Mammary epithelial cell (primary cell): ENCODE results near the gene TAAR6.

ENCODE experiments used
- EZH2 ChIP-seq: IDR thresholded peaks from 2 replicates; pipeline ENCODE4 v1.6.1; 2012; ENCODE audit warnings: low read length, inconsistent platforms, borderline replicate concordance
- TF ChIP-seq, protein P1 (sequence below), 2 donors: IDR thresholded peaks in 1 of 2; conservative IDR thresholded peaks in 1 of 2; 2 replicates each; pipeline ENCODE4 v1.5.1; 2011 to 2012; ENCODE audit warnings: inconsistent platforms in 2 of 2, low read length in 2 of 2, mild to moderate bottlenecking in 2 of 2, control low read depth in 1 of 2, low read depth in 1 of 2; ENCODE audit not compliant: insufficient read depth in 1 of 2; ENCODE audit errors: extremely low read depth in 1 of 2

DNA sequence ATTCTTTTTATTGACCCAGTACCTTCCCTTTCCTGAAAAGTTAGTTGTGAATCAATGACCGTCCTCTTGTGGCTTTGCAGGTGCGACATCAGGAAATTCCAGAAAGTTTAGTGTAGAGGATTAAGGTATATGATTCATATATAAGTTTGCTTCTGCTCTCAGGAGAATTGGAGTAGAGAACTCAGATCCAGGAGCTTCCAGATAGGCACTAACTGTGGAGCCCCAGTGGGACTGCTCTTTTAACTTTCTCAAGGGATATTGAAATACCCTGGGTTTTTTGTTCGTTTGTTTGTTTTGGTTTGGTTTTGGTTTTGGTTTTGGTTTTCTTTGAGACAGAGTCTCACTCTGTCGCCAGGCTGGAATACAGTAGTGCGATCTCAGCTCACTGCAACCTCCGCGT is 44.4 kb downstream of the TAAR6 start:
- TF ChIP-seq, protein P1, sequence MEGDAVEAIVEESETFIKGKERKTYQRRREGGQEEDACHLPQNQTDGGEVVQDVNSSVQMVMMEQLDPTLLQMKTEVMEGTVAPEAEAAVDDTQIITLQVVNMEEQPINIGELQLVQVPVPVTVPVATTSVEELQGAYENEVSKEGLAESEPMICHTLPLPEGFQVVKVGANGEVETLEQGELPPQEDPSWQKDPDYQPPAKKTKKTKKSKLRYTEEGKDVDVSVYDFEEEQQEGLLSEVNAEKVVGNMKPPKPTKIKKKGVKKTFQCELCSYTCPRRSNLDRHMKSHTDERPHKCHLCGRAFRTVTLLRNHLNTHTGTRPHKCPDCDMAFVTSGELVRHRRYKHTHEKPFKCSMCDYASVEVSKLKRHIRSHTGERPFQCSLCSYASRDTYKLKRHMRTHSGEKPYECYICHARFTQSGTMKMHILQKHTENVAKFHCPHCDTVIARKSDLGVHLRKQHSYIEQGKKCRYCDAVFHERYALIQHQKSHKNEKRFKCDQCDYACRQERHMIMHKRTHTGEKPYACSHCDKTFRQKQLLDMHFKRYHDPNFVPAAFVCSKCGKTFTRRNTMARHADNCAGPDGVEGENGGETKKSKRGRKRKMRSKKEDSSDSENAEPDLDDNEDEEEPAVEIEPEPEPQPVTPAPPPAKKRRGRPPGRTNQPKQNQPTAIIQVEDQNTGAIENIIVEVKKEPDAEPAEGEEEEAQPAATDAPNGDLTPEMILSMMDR (conservative IDR thresholded peaks at IDR 0.05 in 1 of 2, IDR thresholded peaks at IDR 0.05 in 1 of 2; ENCODE audit: extremely low read depth in 1 of 2, insufficient read depth in 1 of 2, low read depth in 1 of 2, low read length in 2 of 2): no peak
- no peak for TF ChIP-seq EZH2
